Adipocyte (in vitro differentiated cells): Measurements from ENCODE around the gene EPS15.
A peak's percentile ranks its signal among the peaks of the same experiment; 100 is the strongest.

ENCODE experiments used
- DNase-seq: peaks from one replicate; pipeline ENCODE4 v3.0.0-alpha.2; 2015; ENCODE audit warnings: low read depth
- H3K27me3 ChIP-seq: replicated peaks from 2 replicates; pipeline ENCODE4 v1.7.0; 2013; ENCODE audit warnings: mild to moderate bottlenecking, low read length, moderate library complexity; ENCODE audit not compliant: control insufficient read depth, insufficient read depth
- H3K36me3 ChIP-seq: 2 replicates; pipeline ENCODE4 v1.7.0; 2013; ENCODE audit warnings: low read length, mild to moderate bottlenecking, moderate library complexity; ENCODE audit not compliant: control insufficient read depth, insufficient read depth, severe bottlenecking
- H3K4me1 ChIP-seq: 2 replicates; pipeline ENCODE4 v1.7.0; 2013; ENCODE audit warnings: mild to moderate bottlenecking, low read length, moderate library complexity; ENCODE audit not compliant: control insufficient read depth, insufficient read depth
- H3K4me3 ChIP-seq: 2 replicates; pipeline ENCODE4 v1.7.0; 2013; ENCODE audit warnings: mild to moderate bottlenecking, low read length, moderate library complexity
- H3K9ac ChIP-seq: 2 replicates; pipeline ENCODE4 v1.7.0; 2013; ENCODE audit warnings: mild to moderate bottlenecking, low read length, moderate library complexity
- H3K9me3 ChIP-seq: 2 replicates; pipeline ENCODE4 v1.7.0; 2013; ENCODE audit warnings: mild to moderate bottlenecking, low read length, moderate library complexity; ENCODE audit not compliant: control insufficient read depth

EPS15 gene

GRCh38 chr1:51320967-51321923, 197.8 kb downstream of the EPS15 start:
- H3K4me1 ChIP-seq: no peaks in the 10 kb centered on the region
- H3K9ac ChIP-seq: no peak overlapping the region
- H3K36me3 ChIP-seq: no peaks in the 10 kb centered on the region
- H3K9me3 ChIP-seq: no peaks in the 10 kb centered on the region
- H3K27me3 ChIP-seq: no peaks in the 10 kb centered on the region
- H3K4me3 ChIP-seq: no peak overlapping the region
- no peak for DNase-seq

DNA sequence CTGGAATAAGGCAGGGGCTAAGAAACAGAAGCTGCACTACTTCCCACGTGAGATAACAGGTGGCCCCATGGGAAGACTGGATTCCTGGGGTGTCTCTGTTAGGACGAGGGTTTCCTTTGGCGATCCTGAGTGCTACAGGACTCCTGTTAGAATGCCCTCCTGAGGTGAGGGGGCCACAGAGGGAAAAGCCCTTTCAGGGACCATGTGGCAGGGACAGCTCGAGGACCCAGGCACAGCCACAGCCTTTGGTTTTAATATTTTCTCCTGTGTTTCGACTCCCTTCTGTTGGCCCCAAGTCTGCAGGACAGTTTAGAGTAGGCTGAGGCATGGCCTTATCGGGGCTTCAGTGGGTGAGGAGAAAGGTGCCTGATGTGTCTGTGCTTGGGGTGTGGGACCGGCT, 201.3 kb downstream of the EPS15 start:
- no peak overlapping the region for H3K4me3 ChIP-seq
- no peaks in the 10 kb centered on the region for H3K36me3 ChIP-seq
- peaks cover 15% of the 10 kb centered on the region for H3K4me1 ChIP-seq
- no peaks in the 10 kb centered on the region for H3K9me3 ChIP-seq
- DNase-seq: no peak
- no peaks in the 10 kb centered on the region for H3K27me3 ChIP-seq
- H3K9ac ChIP-seq: no peak overlapping the region

- Histone ChIP-seq H3K36me3 (no peaks in the 10 kb centered on the region), H3K9me3 (no peaks in the 10 kb centered on the region), H3K27me3 (no peaks in the 10 kb centered on the region), H3K9ac (no peak overlapping the region), H3K4me3 (no peak overlapping the region), H3K4me1 (peaks cover 15% of the 10 kb centered on the region)
- no peak for DNase-seq
Measured at GRCh38 chr1:51316846-51317120, 202.3 kb downstream of the EPS15 start.

DNA sequence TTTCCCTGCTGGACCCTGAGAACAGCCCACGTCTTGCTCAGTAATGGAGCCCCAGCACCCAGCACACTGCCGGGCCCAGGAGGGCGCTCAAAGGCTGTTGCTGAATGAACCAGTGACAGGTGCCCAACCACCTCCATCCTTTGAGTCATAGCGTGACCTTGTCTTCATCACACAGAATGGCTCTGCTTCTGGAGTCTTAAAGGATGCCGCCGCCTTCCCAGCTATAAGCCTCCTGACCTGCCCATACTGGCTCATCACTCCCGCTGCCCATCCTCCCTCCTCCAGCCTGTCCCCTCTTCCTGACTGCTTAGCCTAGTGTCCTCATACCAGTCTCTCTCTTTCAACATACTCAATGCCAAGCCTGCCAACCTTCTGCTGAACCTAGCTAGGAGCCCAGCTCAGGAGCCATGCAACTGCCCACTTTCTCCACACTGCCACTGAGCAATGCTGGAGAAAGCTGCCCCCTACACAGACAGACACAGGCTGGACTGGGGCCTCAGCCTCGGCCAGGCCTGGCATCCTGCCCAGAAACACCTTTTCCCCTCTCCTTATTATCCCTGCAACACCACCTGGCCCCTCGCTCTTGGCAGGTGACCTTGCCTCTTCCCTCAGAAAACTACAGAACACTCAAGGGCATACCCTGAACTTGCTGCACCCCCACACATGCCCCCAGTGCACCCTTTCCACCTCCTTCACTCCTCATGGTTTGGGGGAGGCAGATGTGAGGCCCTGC, 202.8 kb downstream of the EPS15 start:
- Histone ChIP-seq H3K9ac (no peak overlapping the region), H3K4me1 (peaks cover 15% of the 10 kb centered on the region), H3K36me3 (no peaks in the 10 kb centered on the region), H3K4me3 (no peak overlapping the region), H3K9me3 (no peaks in the 10 kb centered on the region), H3K27me3 (no peaks in the 10 kb centered on the region)
- DNase-seq: no peak

- no peak for DNase-seq
Measured at GRCh38 chr1:51314974-51315373, 204.1 kb downstream of the EPS15 start.

DNA sequence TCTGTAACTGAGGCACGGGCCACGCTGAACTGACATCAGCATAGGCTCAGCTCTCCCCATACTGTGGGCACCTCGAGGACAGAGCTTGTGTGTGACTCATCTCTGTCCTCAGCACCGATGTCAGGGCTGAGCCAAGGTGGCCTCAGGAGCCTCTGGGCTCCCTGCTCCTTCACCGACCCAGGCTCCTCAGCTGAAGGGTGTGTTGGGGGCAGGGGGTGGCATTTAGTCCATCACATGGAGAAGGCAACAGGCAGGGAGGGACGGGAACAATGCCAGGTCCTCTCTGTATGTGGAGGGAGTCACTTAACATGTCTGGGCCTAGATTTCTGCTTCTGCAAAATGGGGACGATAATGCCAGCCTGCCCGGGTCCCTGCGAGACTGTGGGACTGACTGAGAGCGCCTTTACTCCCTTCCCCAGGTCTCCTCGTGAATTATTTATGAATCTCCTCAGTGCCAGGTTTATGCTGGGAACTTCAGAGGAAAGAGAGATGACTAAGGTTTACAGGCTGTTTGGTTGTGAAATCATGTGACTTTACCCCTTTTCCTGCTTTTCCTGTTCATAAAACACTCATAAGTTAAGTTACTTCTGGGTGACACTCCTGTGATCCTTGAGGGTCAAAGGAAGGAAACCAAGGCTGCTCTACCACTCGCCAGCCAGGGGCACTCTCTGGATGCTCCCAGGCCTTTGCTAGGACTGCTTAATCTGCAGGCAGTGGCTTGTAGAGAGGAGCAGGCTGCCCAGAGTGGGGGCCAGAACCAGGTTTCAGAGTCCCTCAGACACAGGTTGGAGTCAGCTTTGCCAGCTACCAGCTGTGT, 204.9 kb downstream of the EPS15 start:
- DNase-seq: peak; percentile 48
- peaks cover 15% of the 10 kb centered on the region for H3K4me1 ChIP-seq
- H3K27me3 ChIP-seq: no peaks in the 10 kb centered on the region
- H3K9me3 ChIP-seq: no peaks in the 10 kb centered on the region
- no peak overlapping the region for H3K4me3 ChIP-seq
- no peaks in the 10 kb centered on the region for H3K36me3 ChIP-seq
- peak overlapping the region; percentile 56 for H3K9ac ChIP-seq

More at GRCh38 chr1:51314974-51315373, 204.1 kb downstream of the EPS15 start:
- H3K4me1 ChIP-seq: peaks cover 15% of the 10 kb centered on the region
- H3K27me3 ChIP-seq: no peaks in the 10 kb centered on the region
- H3K9ac ChIP-seq: peak overlapping the region; percentile 56
- no peak overlapping the region for H3K4me3 ChIP-seq
- no peaks in the 10 kb centered on the region for H3K9me3 ChIP-seq
- H3K36me3 ChIP-seq: no peaks in the 10 kb centered on the region

DNA sequence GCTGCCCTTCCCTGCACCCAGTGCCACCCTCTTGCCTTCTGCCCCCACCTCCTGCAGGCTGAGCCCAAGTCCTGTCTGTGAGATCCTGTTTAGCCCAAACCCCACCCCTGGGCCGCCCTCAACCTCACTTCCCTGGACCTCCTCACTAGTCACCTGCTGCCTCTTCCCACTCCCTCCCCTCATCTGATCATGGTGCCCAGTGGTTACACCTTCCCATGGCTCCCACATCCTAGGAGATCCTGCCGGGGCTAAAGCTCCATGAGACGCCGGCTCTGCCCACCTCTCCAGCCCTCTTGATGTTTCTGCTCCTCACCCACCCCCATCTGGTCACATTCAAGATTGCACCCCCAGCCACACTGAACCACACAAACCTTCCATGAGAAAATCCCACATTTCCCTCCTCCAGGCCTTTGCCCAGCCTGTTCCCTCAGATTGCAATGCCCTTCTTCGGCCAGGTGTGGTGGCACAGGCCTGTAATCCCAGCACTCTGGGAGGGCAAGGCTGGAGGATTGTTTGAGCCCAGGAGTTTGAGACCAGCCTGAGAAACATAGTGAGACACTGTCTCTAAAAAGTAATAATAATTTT, 205.7 kb downstream of the EPS15 start:
- Histone ChIP-seq H3K36me3 (no peaks in the 10 kb centered on the region), H3K4me1 (peaks cover 15% of the 10 kb centered on the region), H3K9me3 (no peaks in the 10 kb centered on the region), H3K4me3 (no peak overlapping the region), H3K27me3 (no peaks in the 10 kb centered on the region), H3K9ac (peak overlapping the region; percentile 56)
- no peak for DNase-seq

DNA sequence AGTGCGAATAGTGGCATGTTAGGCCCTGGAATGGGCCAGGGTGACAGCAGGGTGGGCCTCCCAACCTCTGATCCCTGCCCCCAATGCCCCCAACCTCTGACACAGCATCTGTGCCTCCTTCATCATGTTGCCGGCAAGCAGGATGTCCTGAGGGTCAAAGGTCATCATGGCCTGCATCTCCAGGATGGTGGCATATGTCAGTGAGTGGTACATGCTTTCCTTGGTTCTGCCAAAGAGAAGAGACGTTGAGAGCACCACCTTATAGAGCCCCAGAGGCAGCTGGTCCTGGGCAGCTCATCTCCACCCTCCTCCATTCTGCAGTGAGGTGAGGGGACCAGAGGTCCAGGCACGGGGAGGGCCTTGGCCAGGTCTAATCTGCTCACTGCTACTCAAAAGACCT, 206.3 kb downstream of the EPS15 start:
- Histone ChIP-seq H3K9me3 (no peaks in the 10 kb centered on the region), H3K9ac (no peak overlapping the region), H3K4me3 (no peak overlapping the region), H3K36me3 (no peaks in the 10 kb centered on the region), H3K4me1 (peaks cover 15% of the 10 kb centered on the region), H3K27me3 (no peaks in the 10 kb centered on the region)
- DNase-seq: no peak

DNA sequence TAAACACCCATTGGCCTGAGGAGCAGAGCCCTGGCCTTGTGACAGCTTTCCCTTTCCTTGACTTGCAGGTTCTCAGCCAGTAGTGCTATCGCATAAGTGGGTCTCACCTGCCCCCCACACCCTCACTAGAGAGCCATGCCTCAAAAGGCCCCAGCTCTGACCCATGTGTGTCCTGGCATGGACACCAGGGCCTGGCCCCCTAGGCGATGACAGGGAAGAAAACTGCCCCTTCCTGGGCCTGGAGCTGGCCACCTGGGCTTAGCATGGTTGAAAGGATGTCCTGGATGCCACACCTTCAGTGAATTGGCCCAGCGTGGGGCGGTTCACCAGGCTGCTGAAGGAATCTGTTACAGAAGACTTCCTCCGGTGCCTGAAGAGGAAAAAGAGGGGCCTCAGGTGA, 207.2 kb downstream of the EPS15 start:
- Histone ChIP-seq H3K4me1 (peaks cover 15% of the 10 kb centered on the region), H3K27me3 (no peaks in the 10 kb centered on the region), H3K4me3 (no peak overlapping the region), H3K36me3 (no peaks in the 10 kb centered on the region), H3K9me3 (no peaks in the 10 kb centered on the region), H3K9ac (no peak overlapping the region)
- no peak for DNase-seq

GRCh38 chr1:51310871-51311613, 208.0 kb downstream of the EPS15 start:
- Histone ChIP-seq H3K9ac (no peak overlapping the region), H3K4me3 (no peak overlapping the region), H3K4me1 (peaks cover 15% of the 10 kb centered on the region), H3K27me3 (no peaks in the 10 kb centered on the region), H3K36me3 (no peaks in the 10 kb centered on the region), H3K9me3 (no peaks in the 10 kb centered on the region)
- no peak for DNase-seq
